SJCRH30 (cell line): ENCODE results near the gene KIF1B. TPM values are rescaled to one million over a fixed set of nuclear protein-coding genes. Genes with fewer than 3 reads are reported as not detected.

Source experiments
- total RNA-seq: library from RNA; depleted of rRNA; stranded (reverse); fragments of >200 nt; shearing (Covaris generic); gene quantifications from 2 replicates; pipeline ENCODE4 v1.2.3, GENCODE V29; 2014; rRNA removed

The KIF1B gene
- total RNA-seq, 1 experiment from 2014 or later = 54.8 TPM

Other genes with a start within 250 kb of the KIF1B start
- not detected in 2 replicates for gene RBP7, start 213.3 kb upstream of the KIF1B start, total RNA-seq
- gene UBE4B, start 177.6 kb upstream of the KIF1B start, total RNA-seq = 48.1 and 48.7 TPM in 2 replicates
- 316 and 350 TPM in 2 replicates for gene PGD, start 188.5 kb downstream of the KIF1B start, total RNA-seq
- 15.5 and 16.1 TPM in 2 replicates for gene CENPS, start 219.9 kb downstream of the KIF1B start, total RNA-seq
- 0.15 and 0.30 TPM in 2 replicates for gene CORT, start 239.5 kb downstream of the KIF1B start, total RNA-seq